Measurements from ENCODE around the gene SHISAL2B. TPM values are rescaled to one million over a fixed set of nuclear protein-coding genes. Genes with fewer than 3 reads are reported as not detected.

The SHISAL2B gene
- total and polyA plus RNA-seq, 2 donors (not counting 1 experiment from before 2014, with no cell fraction given): not detected

- ChIA-PET CTCF (no interaction called here), POLR2A (no interaction called here)
- intact Hi-C loops (cut with micrococcal nuclease): no loop called here
- H3K36me3 ChIP-seq (replicated peaks in 1 of 2; ENCODE audit: control extremely low read depth in 1 of 2, control insufficient read depth in 1 of 2, extremely low read depth in 1 of 2, insufficient read depth in 2 of 2, low read length in 1 of 2): no peaks in the 10 kb centered on the region
- no peak overlapping the region for H3K27ac ChIP-seq (ENCODE audit: low read length in 2 of 2)
- no peak overlapping the region for H3K4me2 ChIP-seq (replicated peaks; ENCODE audit: low read depth, low read length, poor library complexity, severe bottlenecking)
- Mint-ChIP-seq H3K27ac (no peak overlapping the region), H3K9me3 (ENCODE audit: insufficient read depth) (peaks cover 4% of the 10 kb centered on the region), H3K4me1 (no peaks in the 10 kb centered on the region), H3K4me3 (no peak overlapping the region), H3K27me3 (peaks cover 25% of the 10 kb centered on the region)
- WGBS (ENCODE audit: insufficient coverage): no CpG with 5 or more reads among the region's 4 CpGs
- peaks cover 0 to 4% (median 0%) of the 10 kb centered on the region in 4 experiments for H3K27me3 ChIP-seq (replicated peaks in 1 of 4; ENCODE audit: control extremely low read depth in 1 of 4, control insufficient read depth in 3 of 4, insufficient read depth in 4 of 4, low read length in 3 of 4)
- DNase-seq: no peak
- no peak for ATAC-seq (ENCODE audit: low read depth)
- H3K4me1 ChIP-seq (ENCODE audit: control insufficient read depth in 2 of 2, insufficient read depth in 2 of 2, low read length in 2 of 2): no peaks in the 10 kb centered on the region
- no peaks in the 10 kb centered on the region for H4K20me1 ChIP-seq (ENCODE audit: control insufficient read depth, insufficient read depth, low read length, poor library complexity, severe bottlenecking)
- no peak overlapping the region for H3K4me3 ChIP-seq (ENCODE audit: control extremely low read depth in 1 of 5, extremely low read depth in 1 of 5, insufficient read depth in 1 of 5, low read depth in 2 of 5, low read length in 4 of 5)
- no peak overlapping the region for H3K9ac ChIP-seq (ENCODE audit: low read length)
- H3K9me3 ChIP-seq (ENCODE audit: control extremely low read depth in 1 of 3, control insufficient read depth in 2 of 3, insufficient read depth in 1 of 3, low read length in 2 of 3): no peaks in the 10 kb centered on the region
- no peaks in the 10 kb centered on the region for H3K79me2 ChIP-seq (ENCODE audit: control insufficient read depth, insufficient read depth, low read length)
- H2AFZ ChIP-seq (ENCODE audit: insufficient read depth, low read depth, low read length, poor library complexity, severe bottlenecking): no peak overlapping the region
- TF ChIP-seq EZH2 (IDR thresholded peaks at IDR 0.05; ENCODE audit: borderline replicate concordance, insufficient read depth, low read depth, low read length, poor library complexity, severe bottlenecking) (no peak), CTCF (IDR thresholded peaks at IDR 0.05) (no peak)
Observed at GRCh38 chr5:64667068-64667467, 23.2 kb upstream of the SHISAL2B start.

DNA sequence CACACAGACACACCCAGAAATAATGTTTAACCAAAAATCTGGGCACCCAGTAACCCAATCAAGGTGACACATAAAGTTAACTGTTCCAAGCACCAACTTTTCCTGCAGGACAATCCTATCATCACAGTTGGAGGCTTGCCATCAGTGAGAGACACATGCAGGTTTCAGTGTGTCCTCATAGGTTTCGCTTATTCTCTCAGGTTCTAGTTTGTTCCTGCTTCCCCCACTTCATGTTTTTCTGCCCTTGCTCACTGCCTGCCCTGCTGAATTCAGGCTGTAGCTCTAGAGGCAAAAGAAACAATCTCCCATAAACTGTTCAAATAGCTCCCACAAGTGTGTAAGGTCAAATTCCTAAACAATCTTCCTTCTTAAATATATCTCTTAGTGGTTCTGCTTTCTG lies 20.0 kb upstream of the SHISAL2B start:
- no peak overlapping the region for H3K4me3 Mint-ChIP-seq
- CTCF ChIA-PET: no interaction called here
- intact Hi-C loops (cut with micrococcal nuclease): no loop called here

More for the DNA sequence above, 20.0 kb upstream of the SHISAL2B start:
- H4K20me1 ChIP-seq (ENCODE audit: control insufficient read depth, insufficient read depth, low read length, poor library complexity, severe bottlenecking): no peaks in the 10 kb centered on the region
- H3K36me3 ChIP-seq (replicated peaks in 1 of 2; ENCODE audit: control extremely low read depth in 1 of 2, control insufficient read depth in 1 of 2, extremely low read depth in 1 of 2, insufficient read depth in 2 of 2, low read length in 1 of 2): no peaks in the 10 kb centered on the region
- Mint-ChIP-seq H3K27me3 (peaks cover 15% of the 10 kb centered on the region), H3K27ac (no peak overlapping the region), H3K4me1 (no peaks in the 10 kb centered on the region), H3K9me3 (ENCODE audit: insufficient read depth) (peaks cover 4% of the 10 kb centered on the region)
- ATAC-seq (ENCODE audit: low read depth) (no peak), DNase-seq (no peak)
- H3K27ac ChIP-seq (ENCODE audit: low read length in 2 of 2): no peak overlapping the region
- no peaks in the 10 kb centered on the region for H3K4me1 ChIP-seq (ENCODE audit: control insufficient read depth in 2 of 2, insufficient read depth in 2 of 2, low read length in 2 of 2)
- no peaks in the 10 kb centered on the region for H3K79me2 ChIP-seq (ENCODE audit: control insufficient read depth, insufficient read depth, low read length)
- H3K27me3 ChIP-seq (replicated peaks in 1 of 4; ENCODE audit: control extremely low read depth in 1 of 4, control insufficient read depth in 3 of 4, insufficient read depth in 4 of 4, low read length in 3 of 4): no peaks in the 10 kb centered on the region
- no peak overlapping the region for H3K9ac ChIP-seq (ENCODE audit: low read length)
- H3K4me2 ChIP-seq (replicated peaks; ENCODE audit: low read depth, low read length, poor library complexity, severe bottlenecking): no peak overlapping the region
- WGBS (ENCODE audit: insufficient coverage): 94% methylated on average over 1 of the region's 1 CpG
- no peak for TF ChIP-seq CTCF (IDR thresholded peaks at IDR 0.05)
- no peak for TF ChIP-seq EZH2 (IDR thresholded peaks at IDR 0.05; ENCODE audit: borderline replicate concordance, insufficient read depth, low read depth, low read length, poor library complexity, severe bottlenecking)
- H2AFZ ChIP-seq (ENCODE audit: insufficient read depth, low read depth, low read length, poor library complexity, severe bottlenecking): no peak overlapping the region
- POLR2A ChIA-PET: no interaction called here
- no peak overlapping the region for H3K4me3 ChIP-seq (ENCODE audit: control extremely low read depth in 1 of 5, extremely low read depth in 1 of 5, insufficient read depth in 1 of 5, low read depth in 2 of 5, low read length in 4 of 5)
- H3K9me3 ChIP-seq (ENCODE audit: control extremely low read depth in 1 of 3, control insufficient read depth in 2 of 3, insufficient read depth in 1 of 3, low read length in 2 of 3): no peaks in the 10 kb centered on the region

Measured in B cell (primary cell).